Measurements from ENCODE around the gene FSTL4.

FSTL4 gene

DNA sequence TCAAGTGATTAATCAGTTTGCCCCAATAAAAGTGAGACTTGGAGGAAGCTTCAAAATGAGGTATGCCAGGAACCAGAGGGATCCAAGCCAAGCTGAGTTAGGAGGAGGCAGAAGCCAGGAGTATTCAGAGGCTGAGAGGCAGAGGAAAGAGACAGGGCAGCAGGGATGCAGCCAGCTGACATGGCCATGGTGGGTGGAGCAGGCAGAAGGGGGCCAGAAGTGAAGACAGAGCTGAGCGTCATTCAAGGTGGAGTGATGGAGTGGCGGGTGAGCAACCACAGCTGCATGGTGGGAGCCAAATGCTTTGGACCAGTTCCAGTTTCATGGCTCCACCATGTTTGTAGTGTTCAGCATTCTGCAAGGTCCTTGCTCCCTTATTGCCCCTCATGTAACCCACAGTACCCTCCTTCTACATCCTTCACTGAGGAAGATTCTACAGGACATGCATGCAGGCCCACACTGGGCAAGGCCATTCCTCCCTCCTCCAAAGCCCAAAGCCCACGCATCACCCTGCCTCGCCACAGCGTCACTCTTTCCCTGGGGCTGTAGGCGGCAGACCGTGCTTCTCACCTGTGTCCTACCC is 100.6 kb downstream of the FSTL4 start:
- DNase-seq: no peak

DNA sequence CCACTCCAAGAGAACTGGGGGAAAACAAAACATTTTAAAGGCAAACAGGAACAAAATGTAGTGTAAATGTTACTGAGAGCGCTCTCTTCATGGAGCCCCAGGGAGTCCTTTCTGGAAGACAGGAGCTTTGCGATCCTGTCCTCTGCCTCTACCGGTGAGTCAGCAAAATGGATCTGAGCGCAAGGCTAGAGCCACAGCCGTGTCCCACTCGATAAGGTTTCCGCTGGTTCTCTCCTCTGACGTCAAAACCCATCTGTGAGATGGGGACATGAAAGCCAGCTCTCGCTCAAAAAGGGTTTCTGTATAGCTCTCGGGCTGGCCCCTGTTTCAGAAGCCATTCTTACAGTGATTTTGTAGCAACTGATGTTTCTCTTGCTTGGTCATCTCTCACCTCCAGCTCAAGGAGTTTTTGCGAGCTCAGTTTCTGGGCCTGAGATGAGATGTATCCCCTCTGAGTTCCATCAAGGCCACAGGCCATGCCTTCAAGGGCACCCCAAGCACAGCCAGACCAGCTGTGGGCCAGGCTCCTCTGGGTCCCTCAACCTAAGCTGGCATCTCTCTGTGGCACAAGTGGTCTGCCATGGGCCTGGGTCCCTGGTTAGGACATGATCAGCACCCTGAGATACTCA is 101.6 kb downstream of the FSTL4 start:
- no peak for DNase-seq

- no peak for DNase-seq
Observed at GRCh38 chr5:133509742-133510079, 102.6 kb downstream of the FSTL4 start.

- no peak for DNase-seq
Observed at GRCh38 chr5:133508845-133509741, 103.2 kb downstream of the FSTL4 start.

DNA sequence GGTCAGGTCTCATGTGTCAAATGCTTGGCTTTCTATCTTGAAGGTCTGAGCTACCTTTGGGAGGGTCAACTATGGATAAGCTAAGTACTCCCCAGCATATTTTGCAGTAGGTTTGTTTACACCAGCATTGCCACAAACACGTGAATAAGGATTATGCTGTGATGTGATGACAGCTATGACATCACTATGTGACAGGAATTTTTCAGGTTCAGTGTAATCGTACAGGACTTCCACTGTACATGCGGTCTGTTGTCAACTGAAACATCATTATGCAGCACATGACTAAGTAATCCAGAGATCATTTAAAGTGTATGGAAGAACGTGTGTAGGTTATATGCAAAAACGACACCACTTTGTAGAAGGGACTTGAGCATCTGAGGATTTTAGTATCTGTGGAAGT is 104.0 kb downstream of the FSTL4 start:
- no peak for DNase-seq

DNA sequence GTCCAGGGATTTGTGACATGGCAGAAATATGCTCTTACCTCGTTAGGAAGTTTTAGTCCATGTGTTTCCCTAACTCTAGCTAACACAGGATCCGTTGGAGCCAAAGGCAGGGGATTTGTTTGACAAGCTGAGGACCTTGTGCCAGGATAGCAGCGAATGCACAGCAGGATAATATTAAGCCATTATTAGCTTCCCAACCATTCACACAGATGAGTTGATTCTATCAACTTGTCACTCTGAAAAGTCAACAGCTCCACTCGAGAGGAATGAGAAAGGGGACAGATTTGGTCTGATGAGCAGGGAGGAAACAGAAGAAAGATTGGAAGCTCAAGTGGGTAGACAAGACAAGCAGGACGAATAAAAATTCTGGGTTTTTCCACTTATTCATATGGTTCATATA is 106.2 kb downstream of the FSTL4 start:
- DNase-seq: peak; percentile 40

- no peak for DNase-seq
Observed at GRCh38 chr5:133503511-133503910, 108.8 kb downstream of the FSTL4 start.

DNA sequence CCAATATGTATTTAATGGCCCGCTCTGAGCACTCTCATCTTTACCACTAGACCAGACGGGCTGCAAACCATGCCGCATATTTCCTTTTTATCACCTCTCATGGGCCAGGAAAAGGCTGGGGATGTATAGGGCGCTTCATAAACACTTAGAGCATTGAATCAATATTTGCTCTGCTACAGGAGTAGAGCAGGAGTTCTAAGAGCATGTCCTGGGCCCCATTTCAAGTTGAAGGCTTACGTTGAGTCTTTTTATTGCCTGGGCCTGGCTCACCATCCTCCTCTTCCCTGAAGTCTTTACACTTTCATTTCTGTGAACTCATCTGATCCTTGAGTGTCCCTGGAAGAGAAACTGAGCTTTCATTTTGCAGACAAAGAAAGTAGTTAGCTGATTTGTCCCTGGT is 112.4 kb downstream of the FSTL4 start:
- peak; percentile 4 for DNase-seq

DNA sequence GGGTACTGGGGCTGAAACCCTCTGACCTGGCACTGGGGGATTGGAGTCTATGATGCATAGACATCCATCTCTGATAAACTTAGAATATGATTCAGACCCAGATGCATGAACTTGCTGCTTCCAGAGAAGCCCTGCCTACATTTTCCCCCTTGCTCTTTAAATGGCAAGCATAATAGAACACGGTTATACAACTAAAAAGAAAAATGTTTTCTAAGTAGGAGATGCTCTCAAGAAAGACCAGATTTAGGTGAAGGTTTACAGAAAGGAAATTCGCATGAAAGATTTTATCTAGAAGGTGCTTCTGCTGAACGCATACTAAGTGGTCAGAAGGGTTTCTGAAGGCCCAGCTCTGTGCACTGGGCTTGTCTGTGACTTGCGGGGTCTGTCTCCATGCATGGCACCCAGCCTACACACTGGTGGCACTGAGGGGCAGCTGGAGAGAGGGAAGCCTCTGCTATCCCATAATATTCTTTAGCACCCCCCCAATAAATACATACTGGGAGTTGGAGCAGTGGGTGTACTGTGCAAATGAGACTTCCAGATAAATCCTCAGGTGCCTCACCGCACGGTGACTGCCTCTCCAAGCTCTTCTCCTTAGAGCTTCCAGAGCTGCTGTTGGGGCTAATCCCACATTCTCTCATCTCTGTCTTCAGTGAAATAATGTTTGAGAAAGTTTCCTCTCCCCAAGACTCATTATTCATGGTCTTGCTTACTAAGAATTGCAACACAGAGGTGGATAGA is 114.6 kb downstream of the FSTL4 start:
- DNase-seq: no peak

GRCh38 chr5:133496631-133497030 is 115.7 kb downstream of the FSTL4 start:
- no peak for DNase-seq

DNA sequence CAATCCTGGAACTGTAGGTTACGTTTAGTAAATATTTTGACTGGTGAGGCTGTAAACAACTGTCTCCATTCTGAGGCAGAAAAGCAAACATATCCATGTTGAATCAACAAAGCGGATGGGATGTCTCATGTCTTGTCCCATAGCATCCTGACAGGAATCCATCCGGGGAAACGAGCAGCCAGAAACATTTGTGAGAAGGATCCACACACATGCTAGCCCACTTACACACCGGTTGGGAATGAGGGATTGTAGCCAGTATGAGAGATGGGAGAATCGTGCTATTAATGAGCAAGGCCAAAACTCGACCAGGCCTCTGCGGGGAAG is 117.5 kb downstream of the FSTL4 start:
- no peak for DNase-seq

DNA sequence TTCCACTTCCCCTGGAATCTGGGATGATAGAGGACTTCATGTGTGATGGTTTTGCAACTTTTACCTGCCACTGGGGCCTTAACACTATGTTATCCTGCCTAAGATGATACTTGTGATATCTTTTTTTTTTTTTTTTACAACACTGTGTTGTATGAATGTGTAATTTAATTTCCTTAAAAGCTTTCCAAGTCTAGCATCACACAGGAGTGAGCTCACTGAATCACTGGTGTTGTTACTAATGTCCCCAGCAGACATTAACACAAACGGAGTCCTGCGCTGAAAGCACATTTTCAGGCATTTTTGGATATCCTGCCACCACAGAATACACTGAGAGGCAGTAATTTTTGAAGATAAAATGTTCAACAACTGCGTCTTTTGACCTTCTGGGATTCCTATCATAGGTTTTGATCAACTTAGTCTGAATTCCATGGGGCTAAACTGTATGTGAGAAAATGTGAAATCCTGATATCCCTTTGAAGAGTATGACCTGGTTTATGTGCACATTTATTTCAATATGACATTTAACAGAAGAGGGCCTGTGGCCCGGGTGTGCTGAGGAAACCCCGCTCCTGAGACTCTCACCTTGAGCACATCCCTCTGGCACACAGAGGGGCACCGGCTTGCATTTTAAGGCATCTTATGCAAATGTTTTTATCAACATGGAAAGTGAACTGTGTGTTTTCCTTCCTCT is 118.0 kb downstream of the FSTL4 start:
- no peak for DNase-seq

DNA sequence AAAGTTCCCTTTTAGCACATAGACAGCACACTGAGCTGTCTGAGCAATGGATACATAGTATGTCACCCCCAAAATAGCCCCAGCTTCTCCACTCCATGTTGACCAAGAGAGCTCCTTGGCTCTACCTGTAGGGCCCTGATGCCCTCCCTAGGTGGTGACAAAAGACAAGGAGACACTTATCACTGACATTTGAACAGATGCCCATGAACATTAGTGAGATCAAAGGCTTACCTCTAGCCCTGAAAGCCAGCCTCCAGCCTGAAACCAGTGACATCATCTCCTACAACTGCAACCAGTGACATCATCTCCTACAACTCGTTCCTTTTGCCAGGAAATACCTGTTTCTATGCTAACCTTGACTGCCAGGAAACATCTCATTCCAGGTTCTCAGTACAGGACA is 122.7 kb downstream of the FSTL4 start:
- DNase-seq: peak; percentile 17

- no peak for DNase-seq
Observed at GRCh38 chr5:133487093-133487492, 125.2 kb downstream of the FSTL4 start.

GRCh38 chr5:133485468-133485867 is 126.9 kb downstream of the FSTL4 start:
- DNase-seq: no peak

- no peak for DNase-seq
Observed at GRCh38 chr5:133483406-133484090, 128.8 kb downstream of the FSTL4 start.

- no peak for DNase-seq
Observed at GRCh38 chr5:133482028-133482427, 130.3 kb downstream of the FSTL4 start.

DNA sequence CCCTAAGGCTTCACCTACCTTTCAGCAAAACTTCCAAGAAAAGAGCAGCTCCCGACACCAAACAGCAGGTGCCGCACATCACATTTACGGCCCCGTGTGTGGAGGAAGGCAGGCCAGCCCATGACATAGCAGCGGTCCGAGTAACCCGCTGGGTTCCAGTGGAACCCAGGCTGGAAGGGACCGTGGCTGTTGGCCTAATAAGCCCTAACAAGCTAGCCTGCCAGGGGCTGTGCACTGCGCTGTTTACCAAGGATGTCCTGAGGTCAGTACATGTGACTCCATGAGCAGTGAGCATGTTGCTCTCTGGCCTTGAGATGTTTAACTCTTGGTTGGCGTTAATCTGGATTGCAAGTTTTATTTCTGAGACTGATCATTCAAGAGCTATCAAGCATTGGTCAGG is 131.5 kb downstream of the FSTL4 start:
- no peak for DNase-seq

DNA sequence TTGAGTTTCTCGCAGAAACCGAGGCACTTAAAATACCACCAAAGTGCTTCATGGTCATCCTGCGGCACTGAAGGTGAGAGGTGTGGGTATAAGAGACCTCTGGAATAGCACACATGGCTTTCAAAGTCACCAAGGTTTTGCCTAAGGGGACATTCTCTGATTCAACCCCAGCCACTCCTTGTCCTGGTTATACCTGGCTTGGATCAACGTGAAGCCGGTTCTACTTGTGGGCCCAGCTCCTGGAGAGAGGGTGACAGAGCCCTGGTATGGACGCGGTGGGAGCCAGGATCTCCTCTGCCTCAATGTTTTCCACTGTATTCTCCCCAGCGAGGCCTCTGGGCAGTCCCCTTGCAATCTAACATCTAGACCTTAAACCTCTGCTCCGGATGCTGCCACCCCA is 132.0 kb downstream of the FSTL4 start:
- no peak for DNase-seq

- no peak for DNase-seq
Observed at GRCh38 chr5:133478199-133478985, 133.9 kb downstream of the FSTL4 start.

- DNase-seq: no peak
Observed at GRCh38 chr5:133475986-133476385, 136.4 kb downstream of the FSTL4 start.
